ENCODE data around the gene GNA14. TPM values are rescaled to one million over a fixed set of nuclear protein-coding genes. Genes with fewer than 3 reads are reported as not detected.

GNA14 gene
- total RNA-seq, 1 donor from 2014 or later, result 0.32 TPM

- Mint-ChIP-seq H3K9me3 (ENCODE audit: unreplicated experiment) (peaks cover 2% of the 10 kb centered on the region), H3K36me3 (ENCODE audit: unreplicated experiment) (no peaks in the 10 kb centered on the region), H3K27me3 (ENCODE audit: unreplicated experiment) (no peaks in the 10 kb centered on the region), H3K4me1 (ENCODE audit: low read depth, unreplicated experiment) (no peaks in the 10 kb centered on the region), H3K27ac (ENCODE audit: unreplicated experiment) (no peak overlapping the region), H3K4me3 (ENCODE audit: unreplicated experiment) (no peak overlapping the region)
- no peak for TF ChIP-seq CTCF (IDR thresholded peaks at IDR 0.05; ENCODE audit: partially characterized antibody, unreplicated experiment)
- DNase-seq, result no peak
These were observed 261.9 kb downstream of the GNA14 start for GRCh38 chr9:77386187-77386586.

GRCh38 chr9:77384406-77384805 lies 263.7 kb downstream of the GNA14 start:
- no peaks in the 10 kb centered on the region for H3K4me1 Mint-ChIP-seq (ENCODE audit: low read depth, unreplicated experiment)
- no peak overlapping the region for H3K27ac Mint-ChIP-seq (ENCODE audit: unreplicated experiment)
- H3K36me3 Mint-ChIP-seq (ENCODE audit: unreplicated experiment), result no peaks in the 10 kb centered on the region
- TF ChIP-seq CTCF (IDR thresholded peaks at IDR 0.05; ENCODE audit: partially characterized antibody, unreplicated experiment), result no peak
- H3K27me3 Mint-ChIP-seq (ENCODE audit: unreplicated experiment), result no peaks in the 10 kb centered on the region
- DNase-seq, result no peak
- no peaks in the 10 kb centered on the region for H3K9me3 Mint-ChIP-seq (ENCODE audit: unreplicated experiment)
- no peak overlapping the region for H3K4me3 Mint-ChIP-seq (ENCODE audit: unreplicated experiment)

DNA sequence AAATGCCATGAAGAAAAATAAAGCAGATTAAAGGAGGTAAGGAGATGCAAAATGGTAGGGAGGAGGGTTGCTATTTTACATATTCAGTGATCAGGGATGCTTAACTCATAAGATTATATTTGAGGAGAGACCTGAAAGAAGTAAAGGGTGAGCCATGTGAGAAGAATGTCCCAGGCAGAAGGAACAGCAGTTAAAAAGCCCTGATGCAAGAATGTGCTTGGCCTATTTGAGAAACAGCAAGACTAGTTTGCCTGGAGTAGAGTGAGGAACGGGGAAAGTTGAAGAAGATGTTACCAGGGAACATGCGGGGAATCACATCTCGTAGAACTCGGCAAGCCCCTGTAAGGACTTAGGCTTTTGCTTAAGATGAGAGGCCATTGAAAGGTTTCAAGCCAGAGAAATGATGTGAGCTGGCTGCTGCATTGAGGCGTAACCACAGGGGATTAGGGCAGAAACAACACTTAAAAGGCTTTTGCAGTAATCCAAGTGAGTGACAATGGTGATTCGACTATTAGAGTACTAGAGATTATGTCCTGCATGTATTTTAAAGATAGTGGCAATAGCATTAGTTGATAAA lies 272.1 kb downstream of the GNA14 start:
- DNase-seq, result no peak
- no peak for TF ChIP-seq CTCF (IDR thresholded peaks at IDR 0.05; ENCODE audit: partially characterized antibody, unreplicated experiment)
- no peaks in the 10 kb centered on the region for H3K9me3 Mint-ChIP-seq (ENCODE audit: unreplicated experiment)
- H3K36me3 Mint-ChIP-seq (ENCODE audit: unreplicated experiment), result peaks cover 2% of the 10 kb centered on the region
- peaks cover 5% of the 10 kb centered on the region for H3K4me1 Mint-ChIP-seq (ENCODE audit: low read depth, unreplicated experiment)
- H3K4me3 Mint-ChIP-seq (ENCODE audit: unreplicated experiment), result no peak overlapping the region
- no peak overlapping the region for H3K27ac Mint-ChIP-seq (ENCODE audit: unreplicated experiment)
- no peaks in the 10 kb centered on the region for H3K27me3 Mint-ChIP-seq (ENCODE audit: unreplicated experiment)

DNA sequence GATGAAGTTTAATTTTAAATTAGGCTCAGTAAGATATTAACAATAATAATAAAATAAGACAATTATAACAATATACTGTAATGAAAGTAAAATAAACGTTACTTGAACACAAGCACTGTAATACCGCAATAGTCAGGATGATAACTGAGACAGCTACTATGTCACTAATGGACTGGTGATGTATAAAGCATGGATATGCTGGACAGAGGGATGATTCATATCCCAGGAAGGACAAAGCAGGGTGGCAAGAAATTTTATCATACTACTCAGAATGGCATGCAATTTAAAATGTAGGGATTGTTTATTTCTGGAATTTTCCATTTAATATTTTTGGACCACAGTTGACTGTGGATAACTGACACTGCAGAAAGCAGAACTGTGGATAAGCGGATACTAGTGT lies 273.9 kb downstream of the GNA14 start:
- DNase-seq, result no peak
- H3K9me3 Mint-ChIP-seq (ENCODE audit: unreplicated experiment), result no peaks in the 10 kb centered on the region
- peaks cover 5% of the 10 kb centered on the region for H3K4me1 Mint-ChIP-seq (ENCODE audit: low read depth, unreplicated experiment)
- H3K27me3 Mint-ChIP-seq (ENCODE audit: unreplicated experiment), result no peaks in the 10 kb centered on the region
- H3K27ac Mint-ChIP-seq (ENCODE audit: unreplicated experiment), result no peak overlapping the region
- H3K4me3 Mint-ChIP-seq (ENCODE audit: unreplicated experiment), result no peak overlapping the region
- no peak for TF ChIP-seq CTCF (IDR thresholded peaks at IDR 0.05; ENCODE audit: partially characterized antibody, unreplicated experiment)
- peaks cover 6% of the 10 kb centered on the region for H3K36me3 Mint-ChIP-seq (ENCODE audit: unreplicated experiment)

All from glutamatergic neuron (in vitro differentiated cells).